HG03571 (cell line): ENCODE data around the gene ATN1.

ENCODE experiments used
- ATAC-seq: cut with Tn5 transposase; IDR thresholded peaks from one replicate; pipeline ENCODE4 v1.9.1; 2021; ENCODE audit not compliant: unreplicated experiment

The ATN1 gene

DNA sequence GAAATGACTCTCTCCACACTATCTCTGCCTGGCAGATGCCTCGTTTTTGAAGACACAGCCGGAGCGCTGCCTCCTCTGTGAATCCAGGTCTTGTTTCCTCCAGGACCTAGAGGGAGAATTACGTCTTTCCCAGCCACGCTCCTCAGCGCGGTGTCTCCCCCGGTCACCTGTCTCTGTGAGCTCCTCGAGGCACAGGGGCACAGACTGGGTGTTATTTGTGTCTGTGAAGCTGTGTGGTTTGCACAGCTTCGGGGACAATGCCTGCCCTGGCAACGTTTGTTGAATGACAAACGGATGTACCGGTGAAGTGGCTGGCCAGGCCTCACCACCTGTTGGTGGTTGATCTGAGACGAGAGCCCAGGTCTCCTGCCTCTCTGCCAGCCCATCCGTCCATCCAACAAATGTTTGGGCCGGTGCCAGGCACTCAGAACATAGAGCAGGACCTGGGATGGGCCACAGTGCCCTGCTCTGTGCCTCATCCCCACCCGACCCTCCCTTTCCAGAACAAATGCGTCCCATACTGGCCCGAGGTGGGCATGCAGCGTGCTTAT, 29.5 kb downstream of the ATN1 start:
- ATAC-seq: no peak

DNA sequence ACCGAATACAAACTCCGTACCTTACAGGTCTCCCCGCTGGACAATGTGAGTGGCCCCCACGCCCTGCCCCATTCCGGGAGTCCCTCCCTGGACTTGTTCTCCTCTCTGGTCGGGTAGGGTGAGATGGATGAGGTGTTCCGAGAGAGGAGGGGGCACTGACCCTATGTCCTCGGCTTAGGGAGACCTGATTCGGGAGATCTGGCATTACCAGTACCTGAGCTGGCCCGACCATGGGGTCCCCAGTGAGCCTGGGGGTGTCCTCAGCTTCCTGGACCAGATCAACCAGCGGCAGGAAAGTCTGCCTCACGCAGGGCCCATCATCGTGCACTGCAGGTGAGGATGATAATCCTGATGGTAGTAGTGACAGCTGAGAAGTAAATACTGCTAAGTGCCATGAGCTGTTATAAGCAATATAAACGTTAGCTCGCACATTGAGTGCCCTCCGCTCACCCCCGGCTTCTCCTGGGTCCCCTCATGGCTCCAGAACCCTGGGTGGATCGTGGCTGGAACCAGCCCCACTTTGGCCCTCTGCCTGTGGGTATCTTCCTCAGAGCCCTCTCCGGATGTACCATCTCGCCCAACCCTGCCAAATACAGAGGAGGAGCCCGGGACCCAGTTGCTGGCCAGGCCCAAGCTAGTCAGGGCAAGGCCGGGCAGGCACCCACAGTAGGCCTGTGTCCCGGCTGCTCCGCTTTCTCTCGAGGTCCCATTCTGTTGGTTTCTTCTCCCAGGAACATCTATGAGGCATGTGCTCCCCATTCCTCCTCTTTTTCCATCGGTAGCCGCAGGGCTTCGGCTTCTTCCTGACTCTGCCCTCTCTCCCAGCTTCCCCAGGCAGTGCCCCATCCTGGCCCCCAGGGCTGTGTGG, 30.2 kb downstream of the ATN1 start:
- ATAC-seq: no peak

DNA sequence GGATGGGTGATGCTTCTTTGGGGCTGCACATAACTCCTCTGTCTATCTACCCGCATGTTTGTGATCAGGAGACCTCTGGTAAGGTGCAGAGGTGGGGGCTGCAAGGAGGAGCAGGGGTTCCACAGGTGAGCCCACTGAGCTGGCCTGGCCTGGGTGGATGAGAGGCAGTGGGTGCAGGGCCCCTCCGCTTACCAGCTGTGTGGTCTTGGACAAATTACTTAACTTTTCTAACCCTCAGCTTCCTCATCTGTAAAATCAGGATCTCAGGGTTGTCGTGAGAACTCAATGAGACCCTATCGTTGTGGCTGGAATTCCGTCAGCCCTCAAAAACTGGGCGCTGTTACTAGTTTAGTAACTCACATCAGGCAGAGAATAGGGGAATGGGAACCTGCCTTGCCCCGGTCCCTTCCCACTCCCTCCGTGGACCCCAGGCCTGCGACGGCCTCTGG, 30.9 kb downstream of the ATN1 start:
- no peak for ATAC-seq

DNA sequence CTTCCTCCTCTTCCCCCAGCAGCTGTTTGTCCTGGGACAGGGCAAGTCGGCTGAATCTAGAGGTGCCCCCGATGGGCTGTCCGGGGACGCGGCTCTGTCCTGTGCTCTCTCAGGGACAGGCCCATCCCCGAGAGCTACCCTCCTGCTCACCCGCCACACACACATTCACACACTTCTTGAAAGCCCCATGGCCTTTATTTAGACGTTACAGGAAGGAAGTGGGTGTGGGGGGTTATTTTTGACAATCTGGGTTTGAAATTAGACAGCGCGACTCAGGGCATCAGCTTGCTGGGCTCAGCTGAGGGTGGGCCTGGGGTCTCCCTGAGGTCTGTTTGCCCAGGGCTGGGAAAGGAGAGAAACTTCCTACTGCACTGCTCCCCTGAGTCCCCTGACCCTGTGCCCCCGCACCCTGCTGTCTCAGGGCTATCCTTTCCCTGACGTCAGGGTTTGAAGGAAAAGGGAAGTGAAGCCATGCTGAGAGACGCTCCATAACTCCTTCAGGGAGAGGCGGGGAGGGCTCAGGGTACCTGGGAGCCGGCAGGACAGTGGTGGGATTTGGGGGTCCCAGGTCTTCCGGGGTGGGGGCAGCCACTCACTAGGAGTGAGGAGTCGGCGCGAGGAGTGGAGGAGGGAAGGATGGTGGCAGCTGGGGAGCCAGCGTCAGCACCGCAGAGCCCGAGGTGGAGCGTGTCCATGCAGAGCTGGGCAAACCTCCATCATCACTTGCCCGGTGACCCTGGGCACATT, 31.5 kb downstream of the ATN1 start:
- peak; percentile 44 for ATAC-seq

DNA sequence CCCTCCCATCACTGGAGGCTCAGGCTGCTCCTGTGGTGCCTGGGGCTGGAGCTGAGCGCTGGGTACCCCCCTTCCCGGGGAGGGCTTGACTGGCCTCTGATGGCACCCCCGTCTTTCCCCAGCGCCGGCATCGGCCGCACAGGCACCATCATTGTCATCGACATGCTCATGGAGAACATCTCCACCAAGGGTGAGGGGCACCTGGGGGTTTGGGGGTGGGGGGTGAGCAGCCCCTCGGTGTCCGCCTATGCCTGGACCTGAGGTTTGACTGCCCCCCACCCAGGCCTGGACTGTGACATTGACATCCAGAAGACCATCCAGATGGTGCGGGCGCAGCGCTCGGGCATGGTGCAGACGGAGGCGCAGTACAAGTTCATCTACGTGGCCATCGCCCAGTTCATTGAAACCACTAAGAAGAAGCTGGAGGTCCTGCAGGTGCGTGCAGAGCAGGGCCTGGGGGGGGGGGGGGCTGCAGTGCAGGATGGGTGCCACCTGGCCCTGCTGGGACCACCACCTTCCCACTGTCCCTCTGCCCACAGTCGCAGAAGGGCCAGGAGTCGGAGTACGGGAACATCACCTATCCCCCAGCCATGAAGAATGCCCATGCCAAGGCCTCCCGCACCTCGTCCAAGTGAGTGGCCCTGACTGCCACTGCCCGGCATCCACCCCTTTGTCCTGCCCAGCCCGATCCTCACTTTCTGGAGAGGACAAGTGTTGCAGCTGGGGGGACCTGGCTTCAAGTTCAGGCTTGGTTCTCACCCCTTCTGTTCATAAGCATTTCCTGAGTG, 32.2 kb downstream of the ATN1 start:
- ATAC-seq: no peak

DNA sequence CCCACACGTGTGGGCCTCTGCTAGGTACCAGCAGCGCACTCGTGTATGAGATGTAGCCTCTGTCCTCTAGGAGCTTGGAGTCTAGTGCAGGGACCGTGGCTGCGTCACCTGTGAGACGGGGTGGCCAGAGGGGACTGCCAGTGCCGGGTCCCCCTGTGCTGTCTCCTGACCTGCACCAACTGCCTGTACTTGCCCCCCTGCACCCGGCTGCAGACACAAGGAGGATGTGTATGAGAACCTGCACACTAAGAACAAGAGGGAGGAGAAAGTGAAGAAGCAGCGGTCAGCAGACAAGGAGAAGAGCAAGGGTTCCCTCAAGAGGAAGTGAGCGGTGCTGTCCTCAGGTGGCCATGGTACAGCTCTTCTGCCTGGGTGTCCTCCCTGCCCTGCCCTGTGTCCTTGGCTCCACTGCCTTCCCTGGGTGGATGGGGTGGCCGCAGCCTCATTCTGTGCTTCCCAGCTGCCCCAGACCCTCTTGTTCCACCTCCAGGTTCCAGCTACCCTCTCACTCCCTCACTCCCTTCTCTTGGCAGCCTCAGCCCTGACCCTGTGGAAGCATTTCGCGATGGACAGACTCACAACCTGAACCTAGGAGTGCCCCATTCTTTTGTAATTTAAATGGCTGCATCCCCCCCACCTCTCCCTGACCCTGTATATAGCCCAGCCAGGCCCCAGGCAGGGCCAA, 33.0 kb downstream of the ATN1 start:
- no peak for ATAC-seq

DNA sequence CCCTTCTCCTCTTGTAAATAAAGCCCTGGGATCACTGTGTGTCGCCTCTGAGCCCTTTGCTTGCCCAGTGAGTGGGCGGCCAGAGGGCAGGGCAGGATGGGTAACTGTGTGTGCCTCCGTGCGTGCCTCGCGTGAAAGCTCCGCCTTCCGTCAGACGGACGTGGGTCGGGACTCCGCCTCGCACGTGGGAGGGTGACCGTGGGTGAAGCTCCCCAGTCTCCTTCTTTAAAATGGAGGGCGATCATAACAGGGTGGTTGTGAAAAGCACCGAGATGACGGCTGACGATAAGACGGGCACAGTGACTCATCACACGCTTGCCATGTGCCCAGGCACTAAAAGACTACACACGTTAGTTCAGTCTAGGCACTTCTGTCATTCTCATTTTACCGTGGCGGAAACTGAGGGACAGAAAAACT, 33.5 kb downstream of the ATN1 start:
- ATAC-seq: no peak

DNA sequence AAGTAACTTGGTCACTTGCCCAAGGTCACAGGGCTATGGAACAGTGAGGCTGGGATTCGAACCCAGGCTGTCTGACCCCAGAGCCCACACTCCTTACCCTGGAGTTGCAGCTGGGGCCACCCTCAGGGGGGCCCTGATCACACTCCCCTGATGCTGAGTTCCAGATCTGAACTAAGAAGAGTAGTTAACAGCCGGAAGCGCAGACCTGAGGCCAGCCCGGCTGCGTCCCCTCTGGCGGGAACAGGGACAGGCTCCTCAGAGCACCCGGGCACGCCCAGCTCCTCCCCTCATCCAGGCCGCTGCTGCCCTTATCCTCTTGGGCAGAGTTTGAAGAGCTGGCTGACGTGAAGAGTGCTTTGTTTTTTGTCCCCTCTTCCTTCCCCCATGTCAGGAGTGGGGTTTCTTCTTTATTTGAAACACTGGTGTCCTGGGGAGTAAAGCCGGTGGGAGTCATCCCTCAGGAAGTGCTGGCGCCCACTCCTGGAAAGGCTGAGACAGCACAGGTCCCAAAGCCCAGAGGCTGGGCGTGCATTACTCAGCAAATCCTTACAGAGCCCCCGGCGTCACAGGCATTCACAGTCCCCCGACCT, 34.0 kb downstream of the ATN1 start:
- ATAC-seq: no peak

DNA sequence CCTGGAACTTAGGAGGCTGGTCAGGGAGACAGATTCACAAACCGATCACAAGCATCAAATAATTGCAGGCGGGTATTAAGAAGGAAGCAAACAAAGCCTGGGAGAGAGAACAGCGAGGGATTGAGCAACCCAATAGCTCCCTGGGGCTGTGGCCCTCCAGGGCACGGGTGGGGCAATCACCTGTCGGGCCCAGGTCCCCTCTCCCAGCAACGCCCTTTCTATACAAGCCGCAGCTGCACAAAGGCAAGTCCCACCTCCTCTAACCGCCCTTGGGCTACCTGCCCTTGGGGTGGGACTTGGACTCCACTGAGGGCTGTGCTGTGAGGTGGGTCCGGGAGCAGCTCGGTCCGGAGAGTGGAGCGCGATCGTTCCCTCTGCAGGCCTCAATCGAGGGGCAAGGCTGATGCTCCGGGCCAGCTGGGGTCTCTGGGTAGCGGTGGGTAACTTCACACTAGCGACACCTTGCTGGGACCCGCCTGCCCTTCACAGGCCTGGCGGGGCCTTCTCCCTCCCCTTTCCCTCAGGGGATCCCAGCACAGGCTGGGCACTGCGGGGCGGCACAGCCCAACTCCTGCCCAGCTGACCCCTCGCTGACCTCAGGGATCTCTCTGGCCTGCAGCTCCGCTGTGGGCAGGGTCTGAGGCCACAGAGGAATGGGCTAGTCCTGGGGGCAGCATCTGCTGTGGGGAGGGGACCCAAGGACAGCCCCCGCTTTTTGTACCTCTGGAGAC, 34.7 kb downstream of the ATN1 start:
- ATAC-seq: no peak

DNA sequence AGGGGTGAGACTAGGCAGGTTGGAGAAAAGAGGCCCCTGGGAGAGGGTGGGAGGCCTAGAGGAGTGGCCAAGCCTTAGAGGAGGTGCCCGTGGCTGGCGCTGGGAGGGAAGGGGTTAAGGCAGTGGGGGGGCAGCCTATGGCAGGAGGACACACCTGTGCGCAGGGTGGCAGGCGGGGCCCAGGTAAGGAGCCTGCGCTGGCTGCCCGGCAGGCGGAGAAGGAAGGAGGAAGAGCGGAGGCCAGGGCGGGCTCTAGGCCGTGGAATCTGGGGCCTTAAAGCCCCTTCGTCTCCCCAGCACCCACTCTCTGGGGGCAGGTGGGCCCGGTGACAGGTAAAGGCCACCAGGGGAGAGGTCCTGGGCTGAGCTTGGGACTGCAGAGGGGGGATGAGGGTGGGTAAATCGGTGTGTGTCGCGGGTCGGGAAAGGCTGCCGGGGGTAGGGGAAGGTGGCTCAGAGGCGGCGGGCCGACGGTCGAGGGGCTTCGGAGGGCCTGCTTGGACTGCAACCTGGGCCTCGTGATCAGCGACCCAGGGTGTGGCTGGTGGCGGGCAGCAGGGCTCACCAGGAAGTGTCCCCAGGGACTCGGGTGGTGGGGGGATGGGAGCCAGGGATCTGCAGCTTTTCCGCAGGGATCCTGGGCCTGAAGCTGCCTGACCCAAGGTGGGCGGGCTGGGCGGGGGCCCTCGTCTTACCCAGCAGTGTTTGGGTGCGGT, 35.4 kb downstream of the ATN1 start:
- ATAC-seq: no peak

DNA sequence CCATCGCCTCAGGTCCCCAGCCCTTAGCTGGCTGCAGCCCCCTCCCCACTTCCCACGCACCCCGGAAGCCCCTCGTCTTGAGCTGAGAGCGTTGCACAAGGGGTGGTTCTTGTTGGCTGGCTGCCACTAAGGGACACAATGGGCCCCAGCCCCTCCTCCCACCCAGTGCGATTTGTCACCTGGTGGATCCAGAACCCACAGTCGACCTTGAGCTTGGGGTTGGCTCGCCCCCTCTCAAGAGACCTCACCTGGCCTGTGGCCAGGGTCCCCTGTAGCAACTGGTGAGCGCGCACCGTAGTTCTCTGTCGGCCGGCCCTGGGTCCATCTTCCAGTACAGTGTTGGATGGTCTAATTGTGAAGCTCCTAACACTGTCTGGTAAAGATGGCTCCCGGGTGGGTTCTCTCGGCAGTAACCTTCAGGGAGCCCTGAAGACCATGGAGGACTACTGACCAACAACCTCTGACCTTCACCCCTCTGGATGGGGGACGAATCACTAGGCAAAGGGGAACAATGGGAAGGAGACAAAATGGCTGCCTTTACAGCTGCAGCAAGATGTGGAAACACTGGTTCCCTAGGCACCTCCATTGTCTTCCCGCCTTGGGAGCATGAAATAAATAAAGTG, 36.1 kb downstream of the ATN1 start:
- ATAC-seq: no peak

DNA sequence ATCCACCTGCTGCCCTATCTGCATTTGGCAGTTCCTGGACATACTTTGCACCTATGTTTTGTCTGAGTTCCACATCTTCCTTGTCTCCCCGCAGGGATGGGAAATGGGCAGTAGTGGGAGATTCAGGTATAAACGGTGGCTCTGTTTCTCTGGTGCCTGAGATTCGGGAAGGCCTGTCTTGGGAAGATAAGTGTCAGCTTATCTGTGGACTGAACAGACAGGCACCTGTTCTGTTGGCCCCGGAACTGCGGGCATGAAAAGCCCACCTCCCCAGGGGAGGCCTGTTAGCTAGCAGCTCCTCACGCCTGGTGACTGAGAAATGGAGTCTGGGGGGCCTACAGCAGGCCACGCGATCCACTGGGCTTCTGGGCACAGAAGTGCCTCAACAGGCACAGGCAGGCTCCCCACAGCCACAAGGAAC, 36.9 kb downstream of the ATN1 start:
- no peak for ATAC-seq

DNA sequence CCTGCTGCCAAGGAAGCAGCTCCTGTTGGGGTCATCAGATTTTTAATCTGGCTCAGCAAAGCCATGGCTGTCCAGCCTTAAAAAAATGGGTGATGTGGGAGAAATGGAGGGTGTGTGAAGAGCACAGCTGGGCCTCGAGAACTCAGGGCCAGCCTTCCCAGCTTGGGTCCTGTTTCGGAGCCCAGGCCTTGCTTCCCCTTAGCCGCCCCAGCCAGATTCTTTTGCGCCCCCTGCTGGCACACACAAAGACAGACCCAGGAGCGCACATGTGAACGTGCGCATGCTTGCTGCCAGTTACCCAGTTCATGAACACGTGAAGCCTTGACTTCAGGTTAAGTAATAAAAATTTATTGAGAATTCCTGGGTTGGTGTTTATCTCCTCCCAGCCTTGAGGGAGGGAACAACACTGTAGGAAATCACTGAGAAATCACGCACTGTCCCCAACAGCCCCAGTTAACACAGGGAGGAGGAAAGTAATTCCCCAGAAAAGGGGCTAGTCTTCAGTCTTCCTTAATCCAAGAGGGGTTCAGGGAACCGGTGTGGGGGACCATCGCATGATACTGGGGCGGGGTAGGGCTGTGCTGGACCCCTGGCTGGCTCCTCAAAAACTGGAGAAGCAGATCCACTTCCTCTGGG, 37.4 kb downstream of the ATN1 start:
- no peak for ATAC-seq

DNA sequence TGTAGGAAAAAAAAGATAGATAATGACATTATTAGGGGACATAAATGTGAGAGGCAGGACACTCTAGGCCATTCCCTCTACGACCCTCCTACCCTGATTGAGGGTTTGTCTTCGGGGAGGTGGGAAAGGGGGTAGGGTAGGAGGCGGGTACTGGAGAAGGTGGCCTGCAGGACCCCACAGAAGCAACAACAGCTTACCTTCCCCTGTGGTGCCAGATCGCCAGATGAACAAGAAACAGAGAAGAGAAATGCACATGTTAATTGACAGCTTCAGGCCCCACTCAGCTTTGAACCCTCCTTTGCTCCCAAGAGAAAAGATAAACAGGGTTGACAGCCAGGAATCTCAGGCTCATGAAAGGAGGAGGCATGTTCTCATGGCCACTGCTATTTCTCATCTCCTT, 38.0 kb downstream of the ATN1 start:
- no peak for ATAC-seq

DNA sequence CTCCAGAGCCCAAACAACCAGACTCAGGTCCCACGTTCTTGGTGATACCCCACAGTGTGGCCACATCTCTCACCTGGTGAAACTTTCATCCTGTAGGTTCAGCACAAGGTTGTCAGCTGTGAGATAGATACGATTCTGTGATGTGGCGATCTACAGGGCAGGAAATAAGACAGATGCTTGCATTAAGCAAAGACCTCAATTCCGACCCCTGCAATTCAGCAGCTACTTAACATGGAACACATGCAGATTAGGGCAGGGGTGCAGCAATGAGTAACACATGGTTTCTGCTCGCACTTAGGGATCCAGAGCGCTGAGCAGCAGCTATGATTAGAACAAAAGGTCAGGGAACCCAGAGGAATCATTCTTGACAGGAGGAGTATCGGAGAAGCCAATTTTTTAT, 38.6 kb downstream of the ATN1 start:
- ATAC-seq: no peak

DNA sequence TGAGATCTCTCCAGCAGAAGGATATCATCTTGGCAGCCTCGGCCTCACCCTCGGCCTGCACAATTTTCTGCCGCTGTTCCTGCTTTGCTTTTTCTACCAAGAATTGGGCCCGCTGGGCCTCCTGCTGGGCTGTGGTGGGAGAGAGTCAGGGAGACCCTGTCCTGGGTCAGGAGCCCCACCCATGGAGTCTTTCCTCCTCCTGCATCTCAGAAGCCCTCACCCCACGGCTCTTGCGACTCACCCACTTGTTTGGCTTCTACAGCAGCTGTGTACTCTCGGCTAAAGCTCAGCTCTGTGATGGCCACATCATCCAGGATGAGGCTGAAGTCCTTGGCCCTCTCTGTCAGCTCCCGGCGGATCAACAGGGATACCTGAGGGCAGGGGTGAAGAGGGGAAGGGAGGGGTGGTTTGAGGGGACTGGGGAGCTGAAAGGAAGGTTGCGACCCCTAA, 39.9 kb downstream of the ATN1 start:
- ATAC-seq: no peak

DNA sequence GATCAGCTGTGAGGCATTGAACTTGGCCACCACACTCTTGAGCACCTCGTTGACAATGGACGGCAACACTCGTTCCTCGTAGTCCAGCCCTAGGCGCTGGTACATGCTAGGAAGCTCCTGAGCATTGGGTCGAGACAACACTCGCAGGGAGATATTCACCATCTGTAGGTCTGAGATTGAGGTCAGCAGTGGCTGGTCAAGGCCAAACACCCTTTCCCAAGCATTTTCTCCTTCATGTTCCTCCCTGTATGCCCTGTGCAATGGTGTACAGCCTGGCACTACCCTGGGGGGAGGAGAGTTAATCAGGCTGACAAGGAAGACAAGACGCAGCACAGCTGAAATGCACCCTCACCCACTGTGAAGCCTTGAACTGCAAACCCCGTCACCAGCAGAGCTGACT, 40.7 kb downstream of the ATN1 start:
- no peak for ATAC-seq

DNA sequence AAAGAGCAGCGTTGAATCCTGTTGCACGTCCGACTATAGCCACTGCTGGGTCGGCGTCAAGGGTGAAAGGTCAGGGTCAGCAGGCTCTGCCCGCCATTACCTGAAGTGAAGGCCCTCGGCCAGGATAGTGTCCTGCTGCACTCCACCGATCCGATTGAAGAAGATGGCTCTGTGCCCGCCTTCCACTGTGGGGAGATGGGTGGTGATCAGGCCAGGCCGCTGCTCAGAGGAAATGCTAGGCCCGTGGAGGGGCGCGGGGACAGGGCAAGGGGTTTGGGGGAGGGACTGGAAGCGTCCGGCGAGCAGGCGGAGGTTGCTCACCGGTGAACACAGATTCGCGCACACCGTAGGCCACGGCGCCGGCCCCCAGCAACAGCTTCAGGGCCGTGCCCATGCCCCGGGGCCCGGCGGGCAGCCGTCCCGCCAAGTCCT, 42.4 kb downstream of the ATN1 start:
- peak; percentile 33 for ATAC-seq
